ENCODE measurements around the gene SIRPB1.

SIRPB1 gene

DNA sequence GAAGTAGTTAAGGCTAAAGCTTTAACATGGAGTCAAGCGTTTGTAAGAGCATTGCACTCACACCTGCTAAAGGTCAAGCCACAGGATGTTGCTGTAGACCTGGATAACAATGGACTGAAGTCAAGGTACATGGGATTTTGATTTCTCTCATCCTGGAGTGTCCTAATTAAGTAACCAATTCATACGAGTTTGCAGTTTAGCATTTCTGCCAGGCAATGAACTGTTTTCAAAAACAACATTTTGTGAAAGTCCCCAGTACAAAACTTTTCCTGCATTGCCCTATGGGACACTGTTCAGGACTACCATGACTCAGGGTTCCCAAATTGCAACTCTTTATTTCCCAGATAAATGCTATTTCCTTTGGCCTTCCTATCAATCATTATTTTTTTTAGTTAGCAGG is 17.4 kb upstream of the SIRPB1 start:
- TF ChIP-seq, protein P1, sequence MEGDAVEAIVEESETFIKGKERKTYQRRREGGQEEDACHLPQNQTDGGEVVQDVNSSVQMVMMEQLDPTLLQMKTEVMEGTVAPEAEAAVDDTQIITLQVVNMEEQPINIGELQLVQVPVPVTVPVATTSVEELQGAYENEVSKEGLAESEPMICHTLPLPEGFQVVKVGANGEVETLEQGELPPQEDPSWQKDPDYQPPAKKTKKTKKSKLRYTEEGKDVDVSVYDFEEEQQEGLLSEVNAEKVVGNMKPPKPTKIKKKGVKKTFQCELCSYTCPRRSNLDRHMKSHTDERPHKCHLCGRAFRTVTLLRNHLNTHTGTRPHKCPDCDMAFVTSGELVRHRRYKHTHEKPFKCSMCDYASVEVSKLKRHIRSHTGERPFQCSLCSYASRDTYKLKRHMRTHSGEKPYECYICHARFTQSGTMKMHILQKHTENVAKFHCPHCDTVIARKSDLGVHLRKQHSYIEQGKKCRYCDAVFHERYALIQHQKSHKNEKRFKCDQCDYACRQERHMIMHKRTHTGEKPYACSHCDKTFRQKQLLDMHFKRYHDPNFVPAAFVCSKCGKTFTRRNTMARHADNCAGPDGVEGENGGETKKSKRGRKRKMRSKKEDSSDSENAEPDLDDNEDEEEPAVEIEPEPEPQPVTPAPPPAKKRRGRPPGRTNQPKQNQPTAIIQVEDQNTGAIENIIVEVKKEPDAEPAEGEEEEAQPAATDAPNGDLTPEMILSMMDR (IDR thresholded peaks at IDR 0.05; ENCODE audit: insufficient read depth, low read depth, low read length, missing control alignments): no peak
- no peak for DNase-seq (ENCODE audit: low read depth)
- H3K4me3 ChIP-seq (ENCODE audit: low read length): no peak overlapping the region

DNA sequence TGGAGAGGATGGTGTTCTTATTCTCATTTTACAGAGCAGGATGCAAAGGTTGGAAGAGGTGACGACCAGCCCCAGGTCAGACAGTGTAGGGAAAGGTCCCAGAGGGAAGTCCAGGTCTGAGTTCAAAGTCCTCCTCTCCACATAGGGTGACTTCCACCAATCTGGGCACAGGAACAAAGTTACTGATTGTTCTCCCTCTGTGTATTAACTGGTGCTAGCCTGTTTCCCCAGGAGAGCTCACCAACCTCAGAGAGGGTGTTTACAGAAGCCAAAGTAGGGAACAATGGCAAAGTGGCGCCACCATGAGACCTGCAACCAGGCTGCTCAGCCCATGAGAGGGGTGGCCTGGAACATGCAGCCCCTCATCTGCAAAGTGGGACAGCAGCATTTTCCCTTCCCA is 16.8 kb upstream of the SIRPB1 start:
- DNase-seq (ENCODE audit: low read depth): no peak
- TF ChIP-seq, protein P1 (IDR thresholded peaks at IDR 0.05; ENCODE audit: insufficient read depth, low read depth, low read length, missing control alignments): no peak
- no peak overlapping the region for H3K4me3 ChIP-seq (ENCODE audit: low read length)

DNA sequence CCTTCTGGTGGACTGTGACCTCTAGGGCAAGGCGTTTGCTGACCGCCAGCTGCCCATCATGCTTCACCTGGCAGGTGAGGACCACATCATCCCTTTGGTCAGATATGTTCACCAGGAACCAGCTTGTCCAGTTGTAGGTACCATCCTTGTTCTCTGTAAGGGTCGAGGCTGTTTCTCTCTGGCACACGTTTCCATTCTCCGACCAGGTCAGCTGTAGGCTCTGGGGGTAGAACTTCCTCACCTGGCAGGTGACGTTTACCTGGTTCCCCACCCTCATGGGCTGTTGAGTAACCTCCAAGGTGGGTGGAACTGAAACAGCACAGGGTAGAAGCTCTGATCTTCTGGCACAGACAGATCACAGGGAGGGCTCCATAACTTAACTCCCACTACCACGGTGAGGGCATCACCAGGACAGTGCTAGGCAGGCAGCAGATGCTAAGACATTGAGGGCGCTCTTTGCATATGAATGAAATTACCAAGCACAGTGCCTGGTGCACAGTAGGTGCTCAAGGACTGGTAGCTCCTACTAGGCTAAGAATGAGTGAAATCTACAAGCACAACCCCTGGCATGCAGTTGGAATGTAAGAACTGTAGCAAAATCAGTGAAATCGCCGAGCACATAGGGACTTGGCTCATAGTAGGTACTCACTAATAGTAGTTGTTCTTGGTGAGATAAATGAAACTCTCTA is 15.6 kb upstream of the SIRPB1 start:
- H3K4me3 ChIP-seq (ENCODE audit: low read length): no peak overlapping the region
- TF ChIP-seq, protein P1 (IDR thresholded peaks at IDR 0.05; ENCODE audit: insufficient read depth, low read depth, low read length, missing control alignments): no peak
- DNase-seq (ENCODE audit: low read depth): no peak

DNA sequence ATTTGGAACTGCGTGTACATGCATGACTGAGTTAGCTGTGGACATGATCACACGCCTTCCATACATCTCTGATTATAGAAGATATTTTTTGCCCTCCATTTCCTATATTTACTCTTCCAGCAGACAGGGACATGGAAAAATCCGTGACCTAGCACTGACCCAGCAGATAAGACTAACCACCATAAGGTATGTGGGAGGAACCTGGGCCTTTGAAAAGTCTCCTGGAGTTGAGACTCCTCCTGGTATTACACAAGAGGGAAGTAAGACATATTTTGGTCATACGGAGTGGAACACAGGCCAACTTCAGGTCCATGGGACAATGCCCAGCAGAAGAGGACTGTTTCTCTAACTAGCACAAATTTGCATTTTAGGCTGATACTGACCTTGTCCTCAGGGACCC is 13.7 kb upstream of the SIRPB1 start:
- TF ChIP-seq, protein P1 (IDR thresholded peaks at IDR 0.05; ENCODE audit: insufficient read depth, low read depth, low read length, missing control alignments): no peak
- no peak overlapping the region for H3K4me3 ChIP-seq (ENCODE audit: low read length)
- DNase-seq (ENCODE audit: low read depth): no peak

DNA sequence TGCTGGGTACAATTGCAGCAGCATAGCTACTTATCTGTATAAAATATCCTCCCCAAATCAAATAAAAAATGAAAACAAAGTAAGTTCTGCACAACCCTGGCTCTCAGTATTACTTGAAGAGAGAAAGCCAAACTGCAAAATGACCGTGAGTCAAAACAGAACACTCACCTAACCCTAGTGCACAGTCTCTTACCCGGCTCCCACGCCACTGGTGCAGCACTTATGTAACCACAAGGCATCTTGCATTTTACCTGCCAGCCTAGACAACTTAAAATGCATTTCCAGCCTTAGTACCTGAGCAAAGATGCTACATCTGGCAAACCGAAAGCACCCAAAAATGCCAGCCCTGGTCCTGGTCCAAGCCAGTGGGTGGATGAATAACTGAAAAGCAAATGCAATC is 12.4 kb upstream of the SIRPB1 start:
- H3K4me3 ChIP-seq (ENCODE audit: low read length): no peak overlapping the region
- DNase-seq (ENCODE audit: low read depth): no peak
- TF ChIP-seq, protein P1 (IDR thresholded peaks at IDR 0.05; ENCODE audit: insufficient read depth, low read depth, low read length, missing control alignments): no peak

DNA sequence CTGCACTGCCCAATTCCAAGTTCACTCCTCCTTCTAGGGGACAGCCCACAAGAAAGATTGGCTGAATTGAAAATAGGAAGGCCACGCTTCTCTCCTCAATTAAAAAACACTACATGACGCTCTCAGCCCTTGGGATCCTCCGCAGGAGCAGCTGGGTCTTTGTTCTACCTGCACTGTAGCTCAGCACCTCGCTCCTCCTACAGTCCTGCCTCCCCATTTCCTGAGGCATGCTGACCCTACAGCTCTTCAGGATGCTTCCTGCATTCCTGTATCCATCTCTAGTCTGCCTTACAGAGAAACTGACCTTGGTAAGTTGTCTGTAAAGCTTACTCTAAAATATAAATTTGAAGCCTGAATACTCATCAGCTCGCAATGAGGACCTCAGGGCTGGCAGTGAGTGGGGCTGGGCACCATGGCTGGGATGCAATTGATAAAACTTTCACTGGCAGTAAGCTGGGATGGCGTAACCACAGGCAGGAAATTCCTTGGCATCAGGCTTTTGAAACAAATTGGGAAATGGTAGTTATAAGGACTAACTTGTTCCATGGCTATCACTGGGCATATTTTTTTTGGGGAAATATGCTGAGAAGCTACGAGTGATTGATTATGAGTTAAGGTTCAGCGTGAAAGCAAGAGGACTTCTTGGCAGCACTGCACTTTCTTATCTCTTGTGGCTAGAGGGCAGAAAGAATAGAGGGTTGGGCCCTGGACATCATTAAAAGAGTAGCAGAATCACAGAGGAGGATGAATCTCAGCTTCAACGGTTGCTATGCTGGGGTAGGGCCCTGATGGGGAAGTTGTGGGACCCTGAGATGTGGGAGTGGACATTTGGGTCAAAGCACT is 11.7 kb upstream of the SIRPB1 start:
- TF ChIP-seq, protein P1 (IDR thresholded peaks at IDR 0.05; ENCODE audit: insufficient read depth, low read depth, low read length, missing control alignments): no peak
- no peak for DNase-seq (ENCODE audit: low read depth)
- H3K4me3 ChIP-seq (ENCODE audit: low read length): no peak overlapping the region
